ENCODE measurements around the gene EXOC1.

GRCh38 chr4:55817691-55818090, 35.8 kb upstream of the EXOC1 start:
- no peak for TF ChIP-seq CTCF (IDR thresholded peaks at IDR 0.05; ENCODE audit: insufficient read depth, low read length, poor library complexity, severe bottlenecking)
- TF ChIP-seq EZH2phosphoT487 (conservative IDR thresholded peaks at IDR 0.05; ENCODE audit: low read length): no peak

Data from SU-DHL-6 (cell line).